SK-N-SH treated with all-trans-retinoic acid at 6 μM for 48 hours (cell line): Measurements from ENCODE around the gene KBTBD13.

Experiments used
- ATAC-seq: fragments of 200-7000 bp; cut with Tn5 transposase; 3 replicates; pipeline ENCODE4 v1.9.1; 2020; ENCODE audit warnings: mild to moderate bottlenecking, moderate library complexity
- ARNTL ChIP-seq: fragments of 450-650 bp; formaldehyde crosslinking; IDR thresholded peaks from 2 replicates; pipeline ENCODE4 v1.5.0; 2020; ENCODE audit warnings: low read depth, mild to moderate bottlenecking, moderate library complexity, borderline replicate concordance
- BACH2 ChIP-seq: fragments of 250-450 bp; sonication (Bioruptor Pico); IDR thresholded peaks from 2 replicates; pipeline ENCODE4 v1.9.0; 2021; ENCODE audit warnings: mild to moderate bottlenecking, borderline replicate concordance
- CREB5 ChIP-seq: fragments of 250-450 bp; sonication (Bioruptor Pico); IDR thresholded peaks from 2 replicates; pipeline ENCODE4 v1.5.1; 2020; ENCODE audit warnings: low read depth, mild to moderate bottlenecking, moderate library complexity
- CSDC2 ChIP-seq: fragments of 250-450 bp; sonication (Bioruptor Pico); IDR thresholded peaks from 2 replicates; pipeline ENCODE4 v1.5.0; 2020; ENCODE audit warnings: mild to moderate bottlenecking, moderate library complexity
- ESRRG ChIP-seq: fragments of 250-450 bp; sonication (Bioruptor Pico); IDR thresholded peaks from 2 replicates; pipeline ENCODE4 v1.6.1; 2021; ENCODE audit warnings: mild to moderate bottlenecking
- GLIS3 ChIP-seq: fragments of 250-450 bp; sonication (Bioruptor Pico); IDR thresholded peaks from 2 replicates; pipeline ENCODE4 v1.5.0; 2020; ENCODE audit warnings: mild to moderate bottlenecking, moderate library complexity
- ISL1 ChIP-seq: fragments of 250-450 bp; sonication (Bioruptor Pico); IDR thresholded peaks from 2 replicates; pipeline ENCODE4 v2.1.2; 2022; ENCODE audit warnings: mild to moderate bottlenecking, moderate library complexity
- OSR1 ChIP-seq: fragments of 250-450 bp; sonication (Bioruptor Pico); IDR thresholded peaks from 2 replicates; pipeline ENCODE4 v1.8.0; 2022; ENCODE audit warnings: moderate library complexity, mild to moderate bottlenecking, inconsistent platforms
- PATZ1 ChIP-seq: fragments of 250-450 bp; sonication (Bioruptor Pico); IDR thresholded peaks from 2 replicates; pipeline ENCODE4 v1.8.0; 2020; ENCODE audit warnings: mild to moderate bottlenecking, moderate library complexity, borderline replicate concordance
- POU6F1 ChIP-seq: fragments of 250-450 bp; sonication (Bioruptor Pico); IDR thresholded peaks from 2 replicates; pipeline ENCODE4 v1.8.0; 2021; ENCODE audit warnings: low read depth, mild to moderate bottlenecking, moderate library complexity, borderline replicate concordance
- RARB ChIP-seq: fragments of 250-450 bp; sonication (Bioruptor Pico); IDR thresholded peaks from 2 replicates; pipeline ENCODE4 v1.8.0; 2021; ENCODE audit warnings: mild to moderate bottlenecking, moderate library complexity
- SNAI2 ChIP-seq: fragments of 250-450 bp; sonication (Bioruptor Pico); IDR thresholded peaks from 2 replicates; pipeline ENCODE4 v1.5.0; 2020; ENCODE audit warnings: mild to moderate bottlenecking, moderate library complexity
- TCF4 ChIP-seq: fragments of 250-450 bp; sonication (Bioruptor Pico); IDR thresholded peaks from 2 replicates; pipeline ENCODE4 v1.8.0; 2021; ENCODE audit warnings: mild to moderate bottlenecking, moderate library complexity, borderline replicate concordance
- TOX ChIP-seq: fragments of 250-450 bp; sonication (Bioruptor Pico); IDR thresholded peaks from 2 replicates; pipeline ENCODE4 v1.8.0; 2021; ENCODE audit warnings: mild to moderate bottlenecking, moderate library complexity, borderline replicate concordance
- TSHZ2 ChIP-seq: fragments of 250-450 bp; sonication (Bioruptor Pico); IDR thresholded peaks from 2 replicates; pipeline ENCODE4 v1.5.0; 2020; ENCODE audit warnings: mild to moderate bottlenecking, moderate library complexity
- ZC3H10 ChIP-seq: fragments of 250-450 bp; sonication (Bioruptor Pico); IDR thresholded peaks from 2 replicates; pipeline ENCODE4 v1.5.1; 2021; ENCODE audit warnings: mild to moderate bottlenecking, moderate library complexity
- ZFP3 ChIP-seq: fragments of 250-450 bp; sonication (Bioruptor Pico); IDR thresholded peaks from 2 replicates; pipeline ENCODE4 v1.5.0; 2020; ENCODE audit warnings: mild to moderate bottlenecking, moderate library complexity
- ZFP30 ChIP-seq: fragments of 450-650 bp; formaldehyde crosslinking; IDR thresholded peaks from 2 replicates; pipeline ENCODE4 v1.5.0; 2022; ENCODE audit warnings: mild to moderate bottlenecking, moderate library complexity
- ZNF565 ChIP-seq: fragments of 450-650 bp; formaldehyde crosslinking; conservative IDR thresholded peaks from 2 replicates; pipeline ENCODE4 v1.5.0; 2020; ENCODE audit warnings: low read depth, mild to moderate bottlenecking, moderate library complexity
- ZNF70 ChIP-seq: fragments of 450-650 bp; formaldehyde crosslinking; IDR thresholded peaks from 2 replicates; pipeline ENCODE4 v1.5.0; 2020; ENCODE audit warnings: mild to moderate bottlenecking, moderate library complexity

Gene KBTBD13

GRCh38 chr15:65083262-65083701 lies 6.7 kb downstream of the KBTBD13 start:
- no peak for ATAC-seq

GRCh38 chr15:65084500-65085206 lies 8.1 kb downstream of the KBTBD13 start:
- ATAC-seq, result no peak
- no peak for TF ChIP-seq CSDC2 (CRISPR knock-in tag)
- no peak for TF ChIP-seq ISL1 (CRISPR knock-in tag)
- no peak for TF ChIP-seq BACH2 (CRISPR knock-in tag)
- no peak for TF ChIP-seq SNAI2
- no peak for TF ChIP-seq ZC3H10 (CRISPR knock-in tag)
- TF ChIP-seq ZFP30, result no peak
- TF ChIP-seq TOX (CRISPR knock-in tag), result no peak
- no peak for TF ChIP-seq PATZ1
- no peak for TF ChIP-seq GLIS3
- no peak for TF ChIP-seq CREB5 (CRISPR knock-in tag)
- TF ChIP-seq ZNF70 (CRISPR knock-in tag), result no peak
- TF ChIP-seq TSHZ2 (CRISPR knock-in tag), result no peak
- no peak for TF ChIP-seq TCF4 (CRISPR knock-in tag)
- TF ChIP-seq RARB (CRISPR knock-in tag), result no peak
- no peak for TF ChIP-seq ZFP3
- TF ChIP-seq ZNF565, result no peak

More at GRCh38 chr15:65083262-65083701, 6.7 kb downstream of the KBTBD13 start:
- no peak for TF ChIP-seq RARB (CRISPR knock-in tag)
- no peak for TF ChIP-seq POU6F1
- TF ChIP-seq GLIS3, result no peak
- no peak for TF ChIP-seq OSR1 (CRISPR knock-in tag)
- no peak for TF ChIP-seq TOX (CRISPR knock-in tag)
- no peak for TF ChIP-seq BACH2 (CRISPR knock-in tag)
- no peak for TF ChIP-seq ESRRG (CRISPR knock-in tag)
- TF ChIP-seq TCF4 (CRISPR knock-in tag), result no peak
- TF ChIP-seq CREB5 (CRISPR knock-in tag), result no peak
- no peak for TF ChIP-seq ZNF565
- no peak for TF ChIP-seq TSHZ2 (CRISPR knock-in tag)
- no peak for TF ChIP-seq CSDC2 (CRISPR knock-in tag)
- no peak for TF ChIP-seq ZFP30
- no peak for TF ChIP-seq ARNTL (CRISPR knock-in tag)
- TF ChIP-seq ZFP3, result no peak
